Loucy (cell line): ENCODE measurements around the gene TTC24.

ENCODE experiments used
- CTCF ChIP-seq: fragments of 200-600 bp; sonication (generic); conservative IDR thresholded peaks from 2 replicates; pipeline ENCODE4 v1.5.1; 2014; ENCODE audit warnings: mild to moderate bottlenecking, antibody characterized with exemption, low read length
- EZH2phosphoT487 ChIP-seq: fragments of 200-600 bp; IDR thresholded peaks from 2 replicates; pipeline ENCODE4 v1.6.1; 2018; ENCODE audit warnings: antibody characterized with exemption, mild to moderate bottlenecking, moderate library complexity, borderline replicate concordance

- no peak for TF ChIP-seq CTCF
- no peak for TF ChIP-seq EZH2phosphoT487
Measured at GRCh38 chr1:156537027-156537426, 42.5 kb upstream of the TTC24 start.
